HG03159 (cell line): ENCODE data around the gene GPHB5.
"Not testable (repeated sequence)": the region's sequence is repeated elsewhere in the genome, so short reads cannot be mapped to it uniquely, and the experiment has no call there.

ENCODE experiments used
- ATAC-seq: cut with Tn5 transposase; IDR thresholded peaks from one replicate; pipeline ENCODE4 v1.9.1; 2021; ENCODE audit warnings: mild to moderate bottlenecking, moderate library complexity; ENCODE audit not compliant: unreplicated experiment

The GPHB5 gene, protein sequence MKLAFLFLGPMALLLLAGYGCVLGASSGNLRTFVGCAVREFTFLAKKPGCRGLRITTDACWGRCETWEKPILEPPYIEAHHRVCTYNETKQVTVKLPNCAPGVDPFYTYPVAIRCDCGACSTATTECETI

DNA sequence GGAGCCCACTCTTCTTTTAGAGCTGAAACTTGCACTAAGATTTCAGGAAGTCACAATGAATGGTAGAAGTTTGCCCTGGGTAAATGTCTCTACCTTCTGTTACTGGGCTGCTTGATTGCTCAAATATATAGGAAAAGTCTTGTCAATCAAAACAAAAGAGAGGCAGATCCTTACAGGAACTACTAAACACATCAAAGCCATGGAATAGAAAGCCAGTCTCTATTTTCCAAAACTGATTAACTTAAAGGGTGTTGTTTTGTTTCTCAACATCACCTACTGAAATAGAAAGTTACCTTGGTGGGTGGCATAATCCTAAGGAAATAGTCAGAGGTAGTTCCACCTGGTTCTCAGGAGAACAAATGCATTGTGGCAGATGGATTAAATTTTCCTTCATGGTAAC, at the start of gene GPHB5:
TSS of gene GPHB5 (minus strand) at position 101 of the 400 bp plus-strand sequence. CDS start 1,086 bp downstream, outside the sequence.
- ATAC-seq: no peak

- no peak for ATAC-seq
Observed at GRCh38 chr14:63367742-63368364, 49.1 kb upstream of the GPHB5 start.

DNA sequence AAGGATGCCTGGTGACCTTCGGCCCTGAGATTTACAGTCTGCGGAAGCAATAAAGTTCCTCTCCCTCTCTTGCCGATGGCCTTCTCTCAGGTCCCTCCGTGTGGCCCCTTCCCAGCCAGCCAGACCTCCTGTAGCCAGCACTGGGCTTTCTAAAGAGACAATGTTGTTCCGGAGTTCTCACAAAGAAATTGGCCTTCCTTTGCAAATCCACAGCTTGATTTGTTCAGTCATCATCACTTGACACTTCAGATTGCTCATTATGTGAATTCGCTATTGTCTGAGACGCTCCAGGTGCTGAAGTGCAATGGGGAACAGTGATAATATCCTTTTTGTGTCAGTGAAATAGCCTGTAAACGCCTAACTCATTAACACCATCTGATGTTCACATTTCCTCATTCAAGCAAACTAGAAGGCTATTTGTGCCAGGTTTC, 43.7 kb upstream of the GPHB5 start:
- no peak for ATAC-seq

- peak; percentile 49 for ATAC-seq
Observed at GRCh38 chr14:63361790-63362189, 43.1 kb upstream of the GPHB5 start.

GRCh38 chr14:63357841-63358240, 39.1 kb upstream of the GPHB5 start:
- ATAC-seq: no peak

DNA sequence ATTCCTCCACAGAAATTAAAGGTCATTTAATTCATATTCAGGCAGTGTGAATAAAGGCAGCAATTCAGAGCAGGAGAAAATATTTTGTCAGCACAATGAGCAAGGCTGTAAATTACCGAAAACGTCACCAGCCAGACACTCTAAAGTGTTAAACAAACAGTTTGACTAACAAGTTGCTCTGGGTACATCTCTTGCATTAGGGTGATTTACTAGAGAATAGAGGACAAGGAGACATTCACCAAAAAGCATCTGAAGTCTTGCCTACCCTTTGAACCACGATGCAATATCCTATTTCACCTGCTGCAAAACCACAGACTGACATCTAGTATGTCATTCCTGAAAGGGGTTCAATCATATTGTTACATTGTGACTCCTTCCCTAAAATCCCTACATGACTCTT, 27.1 kb upstream of the GPHB5 start:
- ATAC-seq: no peak

DNA sequence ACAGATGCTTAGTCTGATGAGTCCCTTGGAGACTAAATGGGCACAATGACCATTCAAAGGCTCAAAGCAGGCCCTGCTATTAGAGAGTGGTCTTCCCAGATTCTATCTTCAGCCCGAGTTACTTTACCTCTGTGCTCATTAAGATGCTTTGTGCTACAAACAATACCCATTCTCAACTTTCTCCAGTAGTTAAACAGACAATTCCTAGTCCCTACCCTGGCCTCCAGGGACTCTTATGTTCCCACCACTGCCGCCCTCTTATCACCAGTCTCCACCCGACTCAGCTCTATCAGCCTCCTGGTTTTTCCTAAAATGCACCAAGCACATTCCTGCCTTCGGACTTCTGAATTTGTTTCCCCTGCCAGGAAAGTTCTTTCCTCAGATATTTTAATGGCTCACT, 25.6 kb upstream of the GPHB5 start:
- ATAC-seq: no peak

DNA sequence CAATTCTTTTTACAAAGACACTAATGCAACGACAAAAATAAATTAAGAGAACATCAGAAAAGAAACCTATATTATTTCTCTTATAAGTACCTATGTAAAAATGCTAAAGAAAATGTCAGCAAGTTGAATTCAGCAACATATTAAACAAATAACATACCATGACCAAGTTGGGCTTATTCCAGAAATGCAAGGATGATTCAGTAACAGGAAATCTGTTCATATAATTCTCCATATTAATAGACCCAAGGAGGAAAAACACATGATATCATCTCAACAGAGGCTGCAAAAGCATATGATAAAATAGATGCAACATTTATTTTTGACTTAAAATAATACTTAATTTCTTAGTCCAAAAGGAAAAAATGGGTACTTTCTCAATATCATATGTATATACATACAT, 25.1 kb upstream of the GPHB5 start:
- ATAC-seq: no peak

DNA sequence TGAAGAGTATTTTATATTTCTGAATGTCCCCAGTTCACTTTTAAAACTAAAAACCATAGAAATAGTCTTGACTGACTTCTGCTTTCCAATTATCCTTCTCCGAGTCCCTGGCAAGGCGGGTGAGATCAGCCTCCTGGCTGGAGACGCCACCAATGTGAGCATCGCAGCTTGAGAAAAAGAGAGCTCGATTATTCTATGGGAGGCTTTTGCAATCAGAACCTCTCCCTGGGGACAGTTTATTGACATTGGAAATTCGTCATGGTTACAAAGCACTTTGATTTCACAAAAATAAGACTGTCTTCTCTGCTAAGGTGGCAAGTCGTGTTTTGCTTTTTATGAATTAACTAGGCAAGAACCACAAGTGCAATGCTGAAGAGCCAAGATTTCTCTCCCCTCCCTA, 23.6 kb upstream of the GPHB5 start:
- no peak for ATAC-seq

- no peak for ATAC-seq
Observed at GRCh38 chr14:63328787-63329737, 10.3 kb upstream of the GPHB5 start.

GRCh38 chr14:63326840-63327239, 8.1 kb upstream of the GPHB5 start:
- ATAC-seq: no peak

DNA sequence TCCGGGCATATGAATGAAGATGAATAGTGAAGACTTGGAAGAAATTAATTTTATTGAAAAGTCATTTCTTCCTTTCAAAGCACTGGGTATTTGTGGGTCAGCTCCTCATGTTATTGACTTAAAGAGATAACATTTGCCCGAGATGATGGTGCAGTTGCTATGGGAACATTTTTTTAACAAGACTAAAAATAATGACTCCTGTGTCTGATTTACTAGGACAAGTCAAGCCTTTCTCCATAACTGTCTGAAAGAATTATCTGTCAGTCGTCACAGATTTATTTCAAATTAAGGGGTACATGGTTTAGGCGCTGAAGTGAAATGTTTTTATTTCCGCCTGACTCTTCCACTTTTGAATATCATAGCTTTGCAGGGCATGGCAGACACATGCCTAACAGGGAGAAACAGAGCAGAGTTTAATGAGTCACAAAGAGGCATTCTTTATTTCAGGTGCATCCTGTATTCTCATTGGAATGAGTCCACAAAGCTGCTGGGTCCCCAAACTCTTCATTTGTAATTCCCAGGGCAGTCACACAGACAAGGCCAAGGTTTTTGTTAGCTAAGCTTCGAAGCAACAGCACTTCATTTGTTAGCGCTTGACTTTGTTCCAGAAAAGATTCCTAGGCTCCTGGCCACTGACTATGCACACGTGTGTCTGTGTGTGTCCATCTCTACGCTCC, 4.3 kb upstream of the GPHB5 start:
- ATAC-seq: no peak

GRCh38 chr14:63322472-63322871, 3.7 kb upstream of the GPHB5 start:
- ATAC-seq: no peak

GRCh38 chr14:63308723-63309317, 9.9 kb downstream of the GPHB5 start:
- peak; percentile 65 for ATAC-seq

DNA sequence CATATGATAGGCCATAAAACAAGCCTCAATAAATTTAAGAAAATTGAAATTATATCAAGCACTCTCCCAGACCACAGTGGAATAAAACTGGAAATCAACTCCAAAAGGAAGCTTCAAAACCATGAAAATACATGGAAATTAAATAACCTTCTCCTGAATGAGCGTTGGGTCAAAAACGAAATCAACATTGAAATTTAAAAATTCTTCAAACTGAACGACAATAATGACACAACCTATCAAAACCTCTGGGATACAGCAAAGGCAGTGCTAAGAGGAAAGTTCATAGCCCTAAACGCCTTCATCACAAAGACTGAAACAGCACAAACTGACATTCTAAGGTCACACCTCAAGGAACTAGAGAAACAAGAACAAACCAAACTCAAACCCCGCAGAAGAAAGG, 14.3 kb downstream of the GPHB5 start:
- ATAC-seq: not testable (repeated sequence)

GRCh38 chr14:63301891-63302534, 16.7 kb downstream of the GPHB5 start:
- ATAC-seq: no peak

- no peak for ATAC-seq
Observed at GRCh38 chr14:63300854-63301253, 17.9 kb downstream of the GPHB5 start.

- ATAC-seq: no peak
Observed at GRCh38 chr14:63299351-63300110, 19.2 kb downstream of the GPHB5 start.

- ATAC-seq: no peak
Observed at GRCh38 chr14:63297372-63298063, 21.2 kb downstream of the GPHB5 start.
